CD4-positive, alpha-beta T cell treated with Interleukin-17A for 1 hour (primary cell): ENCODE measurements around the gene JPH4.

Source experiments
- DNase-seq: peaks from one replicate; pipeline ENCODE4 v3.0.0-alpha.2; 2020

The JPH4 gene

GRCh38 chr14:23577710-23578392 is 739 bp downstream of the JPH4 start:
- DNase-seq: no peak

GRCh38 chr14:23577004-23577681 is 1.4 kb downstream of the JPH4 start:
- DNase-seq: no peak

DNA sequence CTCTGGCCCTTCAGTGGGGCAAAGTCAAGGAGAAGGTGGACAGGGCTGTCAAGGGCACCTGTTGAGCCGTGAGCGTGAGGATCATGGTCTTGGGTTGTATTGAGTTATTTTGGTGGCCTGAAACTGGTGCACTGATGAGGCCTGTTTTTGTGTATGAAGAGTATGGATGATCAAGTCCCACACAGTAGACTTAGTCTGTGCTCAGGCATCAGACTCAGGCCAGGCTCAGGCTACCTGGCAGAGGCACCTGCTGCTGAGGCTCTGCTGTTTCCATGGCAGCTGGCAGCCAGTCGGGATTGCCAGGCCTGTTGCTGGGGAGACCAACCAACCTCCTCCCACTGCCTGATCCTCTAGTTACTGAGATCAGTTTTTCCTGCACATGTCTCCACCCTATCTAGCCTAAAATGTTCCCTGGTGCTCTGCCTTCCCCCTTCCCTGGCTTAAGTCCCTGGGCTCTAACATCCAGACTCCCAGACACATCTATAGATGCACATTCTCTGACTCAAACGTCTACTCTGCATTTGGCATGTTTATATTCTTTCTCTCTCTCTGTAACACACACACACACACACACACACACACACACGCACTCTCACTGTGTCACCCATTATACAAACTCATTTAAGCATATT is 5.1 kb downstream of the JPH4 start:
- DNase-seq: no peak

GRCh38 chr14:23572836-23573235 is 5.8 kb downstream of the JPH4 start:
- no peak for DNase-seq

DNA sequence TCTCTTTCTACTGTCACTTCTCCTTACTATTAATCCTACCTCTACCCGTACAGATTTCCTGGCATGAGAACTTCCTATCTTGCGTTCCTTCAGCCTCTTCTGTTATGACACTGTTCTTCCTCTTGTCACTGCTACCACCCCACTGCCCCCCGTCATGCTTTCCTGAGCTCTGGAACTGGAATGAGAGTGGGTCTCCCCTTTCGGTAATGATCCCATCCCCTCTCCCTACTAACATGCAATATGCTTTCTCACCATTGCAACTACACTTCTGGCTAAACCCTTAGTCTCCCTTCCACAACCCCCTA is 6.1 kb downstream of the JPH4 start:
- DNase-seq: no peak

GRCh38 chr14:23571701-23572523 is 6.7 kb downstream of the JPH4 start:
- DNase-seq: no peak

DNA sequence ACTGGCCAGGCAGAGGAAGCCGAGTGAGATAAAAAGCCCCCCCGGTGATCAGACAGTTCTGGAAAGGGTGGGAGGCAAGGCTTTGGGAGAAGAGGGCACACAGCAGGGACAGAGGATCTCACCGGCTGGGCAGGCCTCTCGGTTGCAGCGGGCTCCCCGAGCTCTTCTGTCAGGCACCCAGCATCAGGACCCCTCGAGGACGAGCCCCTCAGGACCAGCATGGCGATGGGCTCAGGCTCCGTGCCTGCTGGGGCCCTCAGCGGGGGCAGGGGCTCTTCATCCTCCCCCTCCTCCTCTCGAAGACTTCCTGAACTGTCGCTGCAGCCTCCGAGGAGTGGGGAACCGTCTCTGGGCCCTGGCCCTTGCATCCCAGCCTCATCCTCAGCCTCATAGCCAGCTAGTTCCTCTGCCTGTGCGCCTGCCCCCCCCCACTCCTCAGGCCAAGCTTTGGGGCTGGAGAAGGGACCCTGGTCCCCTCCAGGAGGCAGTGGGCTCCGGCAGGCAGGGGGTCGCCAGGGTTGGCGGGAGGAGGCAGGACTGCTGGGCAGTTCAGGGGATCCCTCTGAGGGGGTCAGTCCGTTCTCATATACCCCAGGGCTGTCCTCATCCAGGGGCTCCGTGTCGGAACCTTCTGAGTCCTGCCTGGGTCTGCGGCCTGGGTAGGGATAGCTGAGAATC is 7.6 kb downstream of the JPH4 start:
- DNase-seq: no peak

DNA sequence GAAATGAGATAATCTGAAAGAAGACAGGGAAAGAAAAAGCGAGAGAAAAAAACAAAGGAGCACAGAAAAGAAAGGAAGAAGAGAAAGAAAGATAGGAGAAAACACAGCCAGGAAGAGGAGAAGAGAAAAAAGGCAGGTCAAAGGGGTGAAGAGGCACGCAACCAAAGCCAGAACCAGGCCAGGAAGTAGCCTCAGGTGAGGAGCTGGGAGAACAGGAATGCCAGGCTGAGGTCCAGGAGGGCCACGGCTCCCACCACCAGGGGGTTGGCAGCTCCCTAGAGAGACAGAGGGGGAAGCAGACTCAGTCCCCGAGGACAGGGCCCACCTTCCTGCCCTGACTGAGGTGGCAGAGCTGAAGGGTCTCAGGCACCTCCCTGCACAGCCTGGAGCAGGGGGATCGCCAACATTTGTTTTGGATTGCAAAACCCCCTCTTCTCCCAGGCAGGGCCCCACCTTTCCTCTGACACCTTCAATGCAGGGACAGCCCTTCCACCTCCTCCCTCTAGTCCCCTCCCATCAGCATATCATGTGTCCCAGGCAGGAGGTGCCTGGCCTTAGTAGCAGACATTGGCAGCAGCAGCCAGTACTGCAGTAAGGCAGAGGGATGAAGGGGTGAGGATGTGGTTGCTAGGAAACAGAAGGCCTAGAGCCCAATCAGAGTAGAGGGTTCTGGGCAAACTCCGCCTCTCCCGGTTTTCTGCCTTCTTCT is 9.0 kb downstream of the JPH4 start:
- DNase-seq: no peak

- no peak for DNase-seq
These were observed 9.8 kb downstream of the JPH4 start for GRCh38 chr14:23568600-23569331.

GRCh38 chr14:23568021-23568599 is 10.5 kb downstream of the JPH4 start:
- no peak for DNase-seq

DNA sequence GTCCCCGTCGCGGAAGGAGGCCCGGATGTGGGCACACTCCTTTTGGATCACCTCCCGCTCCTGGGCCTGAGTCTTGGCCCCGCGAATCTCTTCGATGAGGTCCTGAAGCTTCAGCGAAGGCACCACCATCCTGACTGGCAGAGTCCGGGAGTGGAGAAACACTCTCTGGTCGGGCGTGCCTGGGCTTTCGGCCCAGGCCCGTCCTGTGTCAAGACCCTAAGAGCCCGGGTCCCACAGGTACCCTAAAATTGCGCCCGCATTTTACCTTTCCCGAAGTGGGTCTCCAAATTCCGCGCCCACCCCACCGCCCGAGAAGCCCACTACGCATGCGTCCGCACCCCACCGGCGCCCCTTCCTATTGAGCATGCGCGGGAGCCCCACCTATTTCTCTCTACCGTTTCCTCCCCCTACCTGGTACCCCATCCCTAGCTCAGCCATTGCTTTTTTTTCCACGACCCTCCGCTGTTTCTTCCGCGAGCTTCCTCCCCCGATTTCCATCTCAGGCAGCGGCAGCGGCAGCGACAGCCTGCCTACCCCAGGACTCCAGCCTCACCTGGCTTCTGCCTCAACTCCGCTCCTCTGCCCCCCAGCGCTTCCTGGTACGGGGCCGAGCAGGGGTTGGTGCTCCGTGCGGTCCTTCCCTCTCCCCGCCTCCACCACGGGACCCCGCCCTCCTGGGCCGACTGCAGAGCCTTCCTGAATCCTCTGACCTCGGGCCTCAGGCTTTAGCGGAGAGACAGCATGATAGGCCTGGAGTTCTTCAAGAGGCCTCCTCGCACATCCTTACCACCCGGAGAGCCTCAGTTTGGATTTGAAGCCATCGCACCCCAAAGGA is 11.2 kb downstream of the JPH4 start, which contains the start of gene AP1G2:
Gene AP1G2 (minus strand): TSS at position 606 of the 835 bp plus-strand sequence. CDS start 477 bp downstream, at position 129.
- peak; percentile 88 for DNase-seq

DNA sequence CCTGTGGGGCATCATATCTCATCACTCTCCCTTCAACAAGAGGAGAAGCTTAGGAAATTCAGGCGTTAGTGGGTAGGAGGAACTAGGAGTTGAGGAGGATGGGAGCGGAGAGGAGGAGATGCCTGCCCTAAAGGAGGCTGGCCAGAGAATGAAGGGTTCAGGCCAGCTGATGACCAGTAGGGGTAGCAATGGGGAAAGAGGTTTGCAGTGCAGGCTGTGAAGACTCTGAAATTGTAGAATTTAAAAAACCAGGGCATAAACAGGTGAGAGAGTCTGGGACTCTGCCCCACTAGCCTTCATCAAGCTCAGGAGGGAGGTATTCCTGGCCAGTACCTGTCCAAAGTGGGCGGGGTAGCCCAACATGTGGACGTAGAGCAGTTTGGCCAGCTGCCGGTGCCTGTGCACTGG is 11.8 kb downstream of the JPH4 start:
- DNase-seq: no peak

DNA sequence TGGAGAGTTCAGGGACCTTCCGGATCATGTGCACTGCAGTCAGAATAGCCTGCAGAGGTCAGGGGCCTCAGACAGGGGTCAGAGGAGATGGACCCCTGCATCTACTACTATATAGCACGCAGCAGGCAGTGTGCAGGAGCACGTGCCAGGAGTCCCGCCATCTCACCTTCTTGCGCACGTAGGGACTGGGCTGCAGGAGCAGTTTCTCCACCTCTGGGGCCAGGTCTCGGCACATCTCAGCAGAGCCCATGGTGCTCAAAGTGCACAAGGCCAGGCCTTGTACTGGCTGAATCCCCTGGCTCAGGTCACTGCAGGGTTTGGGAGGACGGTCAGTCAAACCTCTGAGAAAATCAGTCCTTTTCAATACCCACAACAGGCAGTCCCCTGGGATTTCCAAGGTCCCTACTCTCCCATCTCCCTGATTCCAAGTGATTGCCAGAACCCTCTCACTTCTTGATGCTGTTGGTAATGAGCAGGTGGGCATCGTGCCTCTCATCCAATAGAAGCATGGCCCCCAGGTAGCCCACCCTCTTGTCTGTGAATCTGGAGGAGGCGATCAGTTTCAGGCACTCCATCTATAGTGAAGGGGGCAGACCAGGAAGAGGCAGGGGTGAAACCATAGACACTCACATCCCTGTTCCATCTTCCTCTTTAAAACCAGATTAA is 12.3 kb downstream of the JPH4 start:
- DNase-seq: no peak

GRCh38 chr14:23565626-23566025 is 13.0 kb downstream of the JPH4 start:
- DNase-seq: no peak

- DNase-seq: no peak
These were observed 13.7 kb downstream of the JPH4 start for GRCh38 chr14:23564876-23565275.

- no peak for DNase-seq
These were observed 14.3 kb downstream of the JPH4 start for GRCh38 chr14:23564181-23564812.

DNA sequence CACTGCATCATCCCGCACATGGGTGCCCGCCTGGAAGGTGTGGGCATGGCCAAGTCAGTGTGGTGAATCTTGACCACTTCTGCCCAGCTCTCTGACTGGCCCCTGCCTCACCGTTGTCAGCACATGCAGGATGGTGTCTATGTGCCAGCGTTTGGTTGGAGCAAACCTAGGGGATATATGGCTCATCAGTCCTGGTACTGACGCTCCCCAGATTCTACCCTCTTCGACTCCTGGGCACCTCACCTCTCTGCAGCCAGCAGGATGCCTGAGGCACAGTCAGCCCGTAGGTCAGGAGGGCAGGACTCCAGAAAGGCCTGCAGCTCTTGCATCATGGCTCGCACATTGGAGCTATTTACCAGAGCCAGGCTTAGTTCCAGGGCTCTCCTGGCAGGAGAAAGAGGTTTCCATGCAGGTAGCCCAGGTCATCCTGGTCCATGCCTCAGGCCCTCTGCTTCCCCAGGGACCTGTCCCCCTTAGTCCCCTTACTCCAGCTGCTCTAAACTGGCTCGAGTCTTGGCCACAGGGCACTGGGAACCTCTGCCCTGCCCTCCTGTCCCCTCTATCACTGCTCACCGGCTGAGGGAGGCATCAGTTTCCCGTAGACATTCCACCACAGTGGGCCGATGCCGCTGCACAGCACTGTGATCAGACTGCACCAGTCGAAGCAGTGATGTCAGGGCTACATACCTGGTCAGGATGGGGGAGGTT is 15.0 kb downstream of the JPH4 start:
- DNase-seq: no peak

GRCh38 chr14:23562822-23563472 is 15.6 kb downstream of the JPH4 start:
- peak; percentile 70 for DNase-seq
